Liver (tissue), 9 donors: ENCODE data around the gene HNRNPUL2. TPM values are rescaled to one million over a fixed set of nuclear protein-coding genes. Genes with fewer than 3 reads are reported as not detected.

Source experiments
- DNase-seq: peaks from one replicate; pipeline ENCODE4 v3.0.0-alpha.2; 2017; ENCODE audit warnings: low spot score
- H3K27ac ChIP-seq, 2 donors: one replicate each; pipeline ENCODE4 v1.7.0; 2013; ENCODE audit warnings: inconsistent platforms in 2 of 2, low read length in 2 of 2, control low read depth in 1 of 2, low read depth in 1 of 2, mild to moderate bottlenecking in 1 of 2
- H3K27me3 ChIP-seq, 4 donors: one replicate each; pipeline versions ENCODE4 v1.6.1 to v1.7.0; 2013; ENCODE audit warnings: low read length in 3 of 4, inconsistent platforms in 1 of 4, mild to moderate bottlenecking in 1 of 4, moderate library complexity in 1 of 4; ENCODE audit not compliant: control insufficient read depth in 4 of 4, insufficient read depth in 4 of 4
- H3K36me3 ChIP-seq, 4 donors: one replicate each; pipeline versions ENCODE4 v1.6.1 to v1.7.0; 2013; ENCODE audit warnings: low read length in 3 of 4, mild to moderate bottlenecking in 3 of 4, low read depth in 1 of 4, moderate library complexity in 1 of 4; ENCODE audit not compliant: control insufficient read depth in 4 of 4, insufficient read depth in 3 of 4
- H3K4me1 ChIP-seq, 4 donors: one replicate each; pipeline versions ENCODE4 v1.6.1 to v1.7.0; 2013; ENCODE audit warnings: low read length in 3 of 4, mild to moderate bottlenecking in 3 of 4, moderate library complexity in 1 of 4; ENCODE audit not compliant: control insufficient read depth in 4 of 4, insufficient read depth in 4 of 4
- H3K4me3 ChIP-seq, 3 donors: one replicate each; pipeline versions ENCODE4 v1.6.1 to v1.7.0; 2013; ENCODE audit warnings: low read length in 3 of 3, control low read depth in 1 of 3, low read depth in 1 of 3, mild to moderate bottlenecking in 1 of 3
- H3K9ac ChIP-seq, 2 donors: one replicate each; pipeline ENCODE4 v1.7.0; 2013; ENCODE audit warnings: low read length in 2 of 2, mild to moderate bottlenecking in 2 of 2, moderate library complexity in 2 of 2, control low read depth in 1 of 2, low read depth in 1 of 2
- H3K9me3 ChIP-seq, 4 donors: one replicate each; pipeline versions ENCODE4 v1.6.1 to v1.7.0; 2013; ENCODE audit warnings: low read length in 3 of 4; ENCODE audit not compliant: control insufficient read depth in 4 of 4
- EGR1 ChIP-seq, 2 donors: IDR thresholded peaks; 2 replicates each; pipeline ENCODE4 v1.6.1; 2016 to 2018; ENCODE audit warnings: antibody characterized with exemption in 2 of 2, low read depth in 2 of 2
- FOXA1 ChIP-seq: IDR thresholded peaks from 2 replicates; pipeline ENCODE4 v1.6.1; 2016; ENCODE audit warnings: antibody characterized with exemption
- FOXA2 ChIP-seq: IDR thresholded peaks from 2 replicates; pipeline ENCODE4 v1.6.1; 2016; ENCODE audit warnings: antibody characterized with exemption
- HNF4A ChIP-seq, 2 donors: conservative IDR thresholded peaks; 2 replicates each; pipeline ENCODE4 v1.6.1; 2016; ENCODE audit warnings: antibody characterized with exemption in 2 of 2, mild to moderate bottlenecking in 2 of 2
- HNF4G ChIP-seq: IDR thresholded peaks from 2 replicates; pipeline ENCODE4 v1.6.1; 2016; ENCODE audit warnings: antibody characterized with exemption
- JUND ChIP-seq, 2 donors: IDR thresholded peaks; 2 replicates each; pipeline ENCODE4 v1.6.1; 2016; ENCODE audit warnings: antibody characterized with exemption in 2 of 2
- NR2F2 ChIP-seq: IDR thresholded peaks from 2 replicates; pipeline ENCODE4 v1.6.1; 2016; ENCODE audit warnings: antibody characterized with exemption
- RAD21 ChIP-seq, 2 donors: IDR thresholded peaks; 2 replicates each; pipeline ENCODE4 v1.6.1; 2016; ENCODE audit warnings: antibody characterized with exemption in 2 of 2, mild to moderate bottlenecking in 2 of 2
- RXRA ChIP-seq, 2 donors: IDR thresholded peaks; 2 replicates each; pipeline ENCODE4 v1.6.1; 2017 to 2018; ENCODE audit warnings: antibody characterized with exemption in 2 of 2, mild to moderate bottlenecking in 1 of 2
- SP1 ChIP-seq: IDR thresholded peaks from 2 replicates; pipeline ENCODE4 v1.6.1; 2018; ENCODE audit warnings: antibody characterized with exemption, mild to moderate bottlenecking
- WGBS: extraction: QIAGEN DNeasy Blood & Tissue Kit; methylation state at CpG from one replicate; pipeline ENCODE4 v1.1.7; 2013; 5-methylcytosine and 5-hydroxymethylcytosine counted together
- polyA plus RNA-seq, 2 donors: library from polyadenylated mRNA; stranded (reverse) in 1 of 2; unstranded in 1 of 2; fragments of 200-250 nt in 1 of 2; fragments of >200 nt in 1 of 2; fragmentation: Nextera tagmentation in 1 of 2; extraction: Ambion mirVana in 1 of 2; gene quantifications; one replicate each; pipeline versions ENCODE4 v1.2.1 to v1.2.3, GENCODE V29; 2013 to 2015
- total RNA-seq, 2 donors: library from RNA; depleted of rRNA; stranded (reverse); fragments of >200 nt; gene quantifications; one replicate each; pipeline ENCODE4 v1.2.3, GENCODE V29; 2014
- TF ChIP-seq, protein P1 (sequence below): IDR thresholded peaks from 2 replicates; pipeline ENCODE4 v1.6.1; 2016; ENCODE audit warnings: antibody characterized with exemption, mild to moderate bottlenecking
- TF ChIP-seq, protein P2 (sequence below): IDR thresholded peaks from 2 replicates; pipeline ENCODE4 v1.6.1; 2016; ENCODE audit warnings: antibody characterized with exemption
- TF ChIP-seq, protein P3 (sequence below): IDR thresholded peaks from 2 replicates; pipeline ENCODE4 v1.6.1; 2016; ENCODE audit warnings: antibody characterized with exemption
- TF ChIP-seq, protein P4 (sequence below): IDR thresholded peaks from 2 replicates; pipeline ENCODE4 v1.6.1; 2016; ENCODE audit warnings: antibody characterized with exemption
- donor health status: healthy.
- donor health status: healthy.
- donor health status: healthy.
- donor health status: healthy.
- donor health status: healthy.

HNRNPUL2 gene
- total and polyA plus RNA-seq, 4 donors = 1.3 to 17.0 (median 13.0) TPM

DNA sequence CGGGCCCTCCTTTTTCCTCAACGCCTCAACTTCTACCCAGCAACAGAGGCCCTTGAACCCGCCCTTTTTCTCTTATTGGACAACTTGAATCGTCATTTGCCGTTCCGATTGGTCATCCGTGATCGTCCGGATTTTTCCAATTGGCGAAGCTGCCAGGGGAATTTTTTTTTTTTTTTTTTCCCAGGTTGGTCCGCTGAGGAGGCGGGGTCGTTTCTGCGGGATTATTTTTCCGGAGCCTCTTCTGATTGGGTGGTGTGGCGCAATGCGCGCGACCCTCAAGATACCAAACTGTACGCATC, 564 bp upstream of the HNRNPUL2 start:
- TF ChIP-seq, protein P1, sequence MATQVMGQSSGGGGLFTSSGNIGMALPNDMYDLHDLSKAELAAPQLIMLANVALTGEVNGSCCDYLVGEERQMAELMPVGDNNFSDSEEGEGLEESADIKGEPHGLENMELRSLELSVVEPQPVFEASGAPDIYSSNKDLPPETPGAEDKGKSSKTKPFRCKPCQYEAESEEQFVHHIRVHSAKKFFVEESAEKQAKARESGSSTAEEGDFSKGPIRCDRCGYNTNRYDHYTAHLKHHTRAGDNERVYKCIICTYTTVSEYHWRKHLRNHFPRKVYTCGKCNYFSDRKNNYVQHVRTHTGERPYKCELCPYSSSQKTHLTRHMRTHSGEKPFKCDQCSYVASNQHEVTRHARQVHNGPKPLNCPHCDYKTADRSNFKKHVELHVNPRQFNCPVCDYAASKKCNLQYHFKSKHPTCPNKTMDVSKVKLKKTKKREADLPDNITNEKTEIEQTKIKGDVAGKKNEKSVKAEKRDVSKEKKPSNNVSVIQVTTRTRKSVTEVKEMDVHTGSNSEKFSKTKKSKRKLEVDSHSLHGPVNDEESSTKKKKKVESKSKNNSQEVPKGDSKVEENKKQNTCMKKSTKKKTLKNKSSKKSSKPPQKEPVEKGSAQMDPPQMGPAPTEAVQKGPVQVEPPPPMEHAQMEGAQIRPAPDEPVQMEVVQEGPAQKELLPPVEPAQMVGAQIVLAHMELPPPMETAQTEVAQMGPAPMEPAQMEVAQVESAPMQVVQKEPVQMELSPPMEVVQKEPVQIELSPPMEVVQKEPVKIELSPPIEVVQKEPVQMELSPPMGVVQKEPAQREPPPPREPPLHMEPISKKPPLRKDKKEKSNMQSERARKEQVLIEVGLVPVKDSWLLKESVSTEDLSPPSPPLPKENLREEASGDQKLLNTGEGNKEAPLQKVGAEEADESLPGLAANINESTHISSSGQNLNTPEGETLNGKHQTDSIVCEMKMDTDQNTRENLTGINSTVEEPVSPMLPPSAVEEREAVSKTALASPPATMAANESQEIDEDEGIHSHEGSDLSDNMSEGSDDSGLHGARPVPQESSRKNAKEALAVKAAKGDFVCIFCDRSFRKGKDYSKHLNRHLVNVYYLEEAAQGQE = no peak
- TF ChIP-seq FOXA1 (no peak), RAD21 (IDR thresholded peaks at IDR 0.05) (no peak), RXRA (IDR thresholded peaks at IDR 0.05) (peak in 1 of 2 donors; percentile 39), SP1 (peak; percentile 77), NR2F2 (no peak), JUND (IDR thresholded peaks at IDR 0.05) (peak; percentile 16 to 41), EGR1 (IDR thresholded peaks at IDR 0.05; ENCODE audit: low read depth in 2 of 2) (peak in 1 of 2 donors; percentile 9)
- TF ChIP-seq, protein P2, sequence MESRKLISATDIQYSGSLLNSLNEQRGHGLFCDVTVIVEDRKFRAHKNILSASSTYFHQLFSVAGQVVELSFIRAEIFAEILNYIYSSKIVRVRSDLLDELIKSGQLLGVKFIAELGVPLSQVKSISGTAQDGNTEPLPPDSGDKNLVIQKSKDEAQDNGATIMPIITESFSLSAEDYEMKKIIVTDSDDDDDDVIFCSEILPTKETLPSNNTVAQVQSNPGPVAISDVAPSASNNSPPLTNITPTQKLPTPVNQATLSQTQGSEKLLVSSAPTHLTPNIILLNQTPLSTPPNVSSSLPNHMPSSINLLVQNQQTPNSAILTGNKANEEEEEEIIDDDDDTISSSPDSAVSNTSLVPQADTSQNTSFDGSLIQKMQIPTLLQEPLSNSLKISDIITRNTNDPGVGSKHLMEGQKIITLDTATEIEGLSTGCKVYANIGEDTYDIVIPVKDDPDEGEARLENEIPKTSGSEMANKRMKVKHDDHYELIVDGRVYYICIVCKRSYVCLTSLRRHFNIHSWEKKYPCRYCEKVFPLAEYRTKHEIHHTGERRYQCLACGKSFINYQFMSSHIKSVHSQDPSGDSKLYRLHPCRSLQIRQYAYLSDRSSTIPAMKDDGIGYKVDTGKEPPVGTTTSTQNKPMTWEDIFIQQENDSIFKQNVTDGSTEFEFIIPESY = peak; percentile 26
- TF ChIP-seq, protein P3, sequence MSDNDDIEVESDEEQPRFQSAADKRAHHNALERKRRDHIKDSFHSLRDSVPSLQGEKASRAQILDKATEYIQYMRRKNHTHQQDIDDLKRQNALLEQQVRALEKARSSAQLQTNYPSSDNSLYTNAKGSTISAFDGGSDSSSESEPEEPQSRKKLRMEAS = no peak
- TF ChIP-seq, protein P4, sequence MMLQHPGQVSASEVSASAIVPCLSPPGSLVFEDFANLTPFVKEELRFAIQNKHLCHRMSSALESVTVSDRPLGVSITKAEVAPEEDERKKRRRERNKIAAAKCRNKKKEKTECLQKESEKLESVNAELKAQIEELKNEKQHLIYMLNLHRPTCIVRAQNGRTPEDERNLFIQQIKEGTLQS = no peak
- peaks cover 7 to 11% (median 11%) of the 10 kb centered on the region in 4 donors for H3K36me3 ChIP-seq
- no peaks in the 10 kb centered on the region for H3K9me3 ChIP-seq
- under 1% methylated on average over 20 of the region's 20 CpGs for WGBS
- peaks cover 2 to 40% (median 25%) of the 10 kb centered on the region in 4 donors for H3K4me1 ChIP-seq
- H3K9ac ChIP-seq = peak overlapping the region; percentile 81 to 87
- peak overlapping the region; percentile 97 for H3K27ac ChIP-seq
- peak overlapping the region; percentile 87 to 100 (median 96) for H3K4me3 ChIP-seq
- DNase-seq = peak; percentile 83
- H3K27me3 ChIP-seq = no peaks in the 10 kb centered on the region

DNA sequence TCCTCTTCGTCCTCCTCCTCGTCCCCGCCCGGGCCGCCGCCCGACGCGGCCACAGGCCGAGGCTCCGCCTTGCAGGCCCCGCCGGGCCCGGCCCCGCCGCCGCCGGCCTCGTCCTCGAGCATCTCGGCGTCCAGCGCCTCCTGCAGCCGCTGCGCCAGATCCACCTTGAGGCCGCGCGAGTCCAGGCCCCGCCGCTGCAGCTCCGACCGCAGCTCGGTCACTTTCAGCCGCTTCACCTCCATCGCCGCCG, 417 bp downstream of the HNRNPUL2 start:
- peak overlapping the region; percentile 78 to 96 (median 87) for H3K4me3 ChIP-seq
- H3K9me3 ChIP-seq = no peaks in the 10 kb centered on the region
- H3K27ac ChIP-seq = peak overlapping the region; percentile 97
- peak overlapping the region; percentile 63 to 86 for H3K9ac ChIP-seq
- no peaks in the 10 kb centered on the region for H3K27me3 ChIP-seq
- under 1% methylated on average over 37 of the region's 37 CpGs for WGBS
- H3K4me1 ChIP-seq = peaks cover 2 to 40% (median 25%) of the 10 kb centered on the region in 4 donors
- TF ChIP-seq FOXA1 = no peak
- TF ChIP-seq, protein P1 = no peak
- no peak for TF ChIP-seq FOXA2
- TF ChIP-seq HNF4A (conservative IDR thresholded peaks at IDR 0.05) = no peak
- TF ChIP-seq, protein P2 = no peak
- no peak for TF ChIP-seq HNF4G
- H3K36me3 ChIP-seq = peaks cover 16 to 21% (median 19%) of the 10 kb centered on the region in 4 donors
- DNase-seq = no peak
